ENCODE data around the gene MCTP1.

The MCTP1 gene

GRCh38 chr5:95281226-95281625 lies 3.7 kb downstream of the MCTP1 start:
- ChIA-PET CTCF (interaction anchor here (0.5 to 1.0 kb wide), 2 partner anchors 312 to 326 kb away, joined by 3 read pairs; no protein-coding TSS in a partner anchor), POLR2A (ENCODE audit: low non-redundant PET) (no interaction called here)
- no peak for TF ChIP-seq CTCF (conservative IDR thresholded peaks at IDR 0.05; ENCODE audit: low read depth)
- H3K27ac ChIP-seq, result no peak overlapping the region
- peak; percentile 48 for DNase-seq (ENCODE audit: low spot score)

GRCh38 chr5:95280401-95281095 lies 4.3 kb downstream of the MCTP1 start:
- POLR2A ChIA-PET (ENCODE audit: low non-redundant PET), result no interaction called here
- H3K27ac ChIP-seq, result no peak overlapping the region
- no peak for DNase-seq (ENCODE audit: low spot score)
- TF ChIP-seq CTCF (conservative IDR thresholded peaks at IDR 0.05; ENCODE audit: low read depth), result 0 out of 2 replicates have a peak, but pooled peaks have one; percentile 1
- CTCF ChIA-PET, result interaction anchor here (1.0 kb wide), 1 partner anchor 311 kb away, joined by 3 read pairs; no protein-coding TSS in a partner anchor

- DNase-seq (ENCODE audit: low spot score), result no peak
- no peak for TF ChIP-seq CTCF (conservative IDR thresholded peaks at IDR 0.05; ENCODE audit: low read depth)
- CTCF ChIA-PET, result interaction anchor here (0.6 kb wide), 1 partner anchor 443 kb away, joined by 3 read pairs; no protein-coding TSS in a partner anchor
- POLR2A ChIA-PET (ENCODE audit: low non-redundant PET), result no interaction called here
- no peak overlapping the region for H3K27ac ChIP-seq
These were observed 10.9 kb downstream of the MCTP1 start for GRCh38 chr5:95274011-95274410.

GRCh38 chr5:95272316-95272929 lies 12.5 kb downstream of the MCTP1 start:
- DNase-seq (ENCODE audit: low spot score), result no peak
- H3K27ac ChIP-seq, result no peak overlapping the region
- CTCF ChIA-PET, result no interaction called here
- no peak for TF ChIP-seq CTCF (conservative IDR thresholded peaks at IDR 0.05; ENCODE audit: low read depth)
- POLR2A ChIA-PET (ENCODE audit: low non-redundant PET), result no interaction called here

GRCh38 chr5:95262933-95263660 lies 21.8 kb downstream of the MCTP1 start:
- ChIA-PET CTCF (interaction anchor here (0.5 to 2.2 kb wide), 3 partner anchors 63 to 295 kb away, joined by 3 to 11 read pairs (median 3); no protein-coding TSS in a partner anchor), POLR2A (ENCODE audit: low non-redundant PET) (no interaction called here)
- TF ChIP-seq CTCF (conservative IDR thresholded peaks at IDR 0.05; ENCODE audit: low read depth), result no peak
- no peak for DNase-seq (ENCODE audit: low spot score)
- no peak overlapping the region for H3K27ac ChIP-seq

- peak; percentile 74 for TF ChIP-seq CTCF (conservative IDR thresholded peaks at IDR 0.05; ENCODE audit: low read depth)
- H3K27ac ChIP-seq, result no peak overlapping the region
- ChIA-PET CTCF (interaction anchor here (0.5 to 2.2 kb wide), 4 partner anchors 13 to 293 kb away, joined by 3 to 11 read pairs (median 4); no protein-coding TSS in a partner anchor), POLR2A (ENCODE audit: low non-redundant PET) (no interaction called here)
- DNase-seq (ENCODE audit: low spot score), result peak; percentile 47
These were observed 23.3 kb downstream of the MCTP1 start for GRCh38 chr5:95261437-95262175.

All from RWPE1 (cell line).